ENCODE data around the gene ARF3. TPM values are rescaled to one million over a fixed set of nuclear protein-coding genes. Genes with fewer than 3 reads are reported as not detected.

The ARF3 gene
- polyA plus RNA-seq, 6 donors from 2014 or later, result 21.7 to 40.3 (median 25.8) TPM

GRCh38 chr12:48890657-48891418 lies 66.4 kb downstream of the ARF3 start:
- peaks cover 0 to 9% (median 0%) of the 10 kb centered on the region in 3 donors for H3K4me1 Mint-ChIP-seq
- DNase-seq, result peak; percentile 72
- H3K36me3 Mint-ChIP-seq, result no peaks in the 10 kb centered on the region
- peaks cover 10 to 34% (median 23%) of the 10 kb centered on the region in 3 donors for H3K27me3 Mint-ChIP-seq
- peak; percentile 99 for ATAC-seq (ENCODE audit: low read depth in 2 of 2)
- H3K9me3 Mint-ChIP-seq, result no peaks in the 10 kb centered on the region
- H3K4me3 Mint-ChIP-seq, result peak overlapping the region in 3 of 8 donors; percentile 2 to 25 (median 6)
- H3K27ac Mint-ChIP-seq, result peak overlapping the region in 1 of 6 donors; percentile 79

GRCh38 chr12:48889679-48890078 lies 67.6 kb downstream of the ARF3 start:
- Mint-ChIP-seq H3K4me1 (peaks cover 0 to 9% (median 0%) of the 10 kb centered on the region in 3 donors), H3K9me3 (no peaks in the 10 kb centered on the region), H3K27me3 (peaks cover 10 to 33% (median 29%) of the 10 kb centered on the region in 3 donors), H3K36me3 (no peaks in the 10 kb centered on the region), H3K27ac (no peak overlapping the region), H3K4me3 (no peak overlapping the region)
- ATAC-seq (ENCODE audit: low read depth in 2 of 2) (no peak), DNase-seq (no peak)

Other genes with a start within 250 kb of the ARF3 start
- 10 to 100 TPM; 13.8 to 34.5 (median 26.4) TPM for gene CCNT1, start 240.8 kb downstream of the ARF3 start, polyA plus RNA-seq (ENCODE audit: low read depth in 6 of 6)
- not detected for gene ADCY6, start 168.4 kb downstream of the ARF3 start, polyA plus RNA-seq (ENCODE audit: low read depth in 6 of 6)
- gene CACNB3, start 139.0 kb downstream of the ARF3 start, polyA plus RNA-seq (ENCODE audit: low read depth in 6 of 6), result 1 to 10 TPM in 1 of 6 donors, under 1 TPM in 2, not detected in 3; 0.17 to 1.0 (median 0.23) TPM
- gene DDX23, start 105.3 kb downstream of the ARF3 start, polyA plus RNA-seq (ENCODE audit: low read depth in 6 of 6), result 10 to 100 TPM in 5 of 6 donors, 1 to 10 TPM in 1; 9.1 to 51.3 (median 29.9) TPM
- gene RND1, start 91.6 kb downstream of the ARF3 start, polyA plus RNA-seq (ENCODE audit: low read depth in 6 of 6), result 1 to 10 TPM; 2.0 to 3.8 (median 3.0) TPM
- 10 to 100 TPM; 29.3 to 35.6 (median 32.7) TPM for gene FKBP11, start 32.0 kb downstream of the ARF3 start, polyA plus RNA-seq (ENCODE audit: low read depth in 6 of 6)
- gene WNT10B, start 14.2 kb upstream of the ARF3 start, polyA plus RNA-seq (ENCODE audit: low read depth in 6 of 6), result not detected
- under 1 TPM in 1 of 6 donors, not detected in 5; 0.23 TPM for gene WNT1, start 20.8 kb upstream of the ARF3 start, polyA plus RNA-seq (ENCODE audit: low read depth in 6 of 6)
- gene DDN, start 41.9 kb upstream of the ARF3 start, polyA plus RNA-seq (ENCODE audit: low read depth in 6 of 6), result under 1 TPM in 5 of 6 donors, not detected in 1; 0.12 to 0.52 (median 0.20) TPM
- gene PRKAG1, start 61.3 kb upstream of the ARF3 start, polyA plus RNA-seq (ENCODE audit: low read depth in 6 of 6), result 10 to 100 TPM; 36.2 to 76.2 (median 52.1) TPM
- gene KMT2D, start 103.3 kb upstream of the ARF3 start, polyA plus RNA-seq (ENCODE audit: low read depth in 6 of 6), result 10 to 100 TPM in 3 of 6 donors, 1 to 10 TPM in 3; 2.6 to 33.6 (median 9.7) TPM
- gene RHEBL1, start 112.5 kb upstream of the ARF3 start, polyA plus RNA-seq (ENCODE audit: low read depth in 6 of 6), result 1 to 10 TPM; 4.5 to 8.6 (median 6.1) TPM
- gene DHH, start 137.3 kb upstream of the ARF3 start, polyA plus RNA-seq (ENCODE audit: low read depth in 6 of 6), result not detected
- gene LMBR1L, start 153.4 kb upstream of the ARF3 start, polyA plus RNA-seq (ENCODE audit: low read depth in 6 of 6), result 10 to 100 TPM; 42.4 to 93.6 (median 59.1) TPM
- gene TUBA1B, start 173.9 kb upstream of the ARF3 start, polyA plus RNA-seq (ENCODE audit: low read depth in 6 of 6), result 100 to 1,000 TPM; 355 to 614 (median 402) TPM
- gene TUBA1A, start 231.6 kb upstream of the ARF3 start, polyA plus RNA-seq (ENCODE audit: low read depth in 6 of 6), result 100 to 1,000 TPM; 272 to 383 (median 304) TPM